CD4-positive, alpha-beta T cell treated with Interleukin-6 for 4 hours (primary cell): ENCODE data around the gene DCN.

Experiments used
- DNase-seq: peaks from one replicate; pipeline ENCODE4 v3.0.0-alpha.2; 2020; ENCODE audit warnings: mixed read lengths

Gene DCN

GRCh38 chr12:91133871-91134270 is 48.7 kb downstream of the DCN start:
- no peak for DNase-seq

- no peak for DNase-seq
These were observed 52.8 kb downstream of the DCN start for GRCh38 chr12:91129662-91130362.

GRCh38 chr12:91127751-91128150 is 54.9 kb downstream of the DCN start:
- no peak for DNase-seq

- DNase-seq = no peak
These were observed 55.3 kb downstream of the DCN start for GRCh38 chr12:91127306-91127705.

- DNase-seq = no peak
These were observed 56.1 kb downstream of the DCN start for GRCh38 chr12:91126516-91126915.

GRCh38 chr12:91123236-91123916 is 59.2 kb downstream of the DCN start:
- DNase-seq = no peak

- no peak for DNase-seq
These were observed 61.8 kb downstream of the DCN start for GRCh38 chr12:91120781-91121180.

- no peak for DNase-seq
These were observed 63.5 kb downstream of the DCN start for GRCh38 chr12:91119089-91119488.

GRCh38 chr12:91113621-91114020 is 69.0 kb downstream of the DCN start:
- DNase-seq = no peak

GRCh38 chr12:91111366-91112325 is 71.0 kb downstream of the DCN start, which contains the start of gene LUM:
LUM (minus strand) TSS chr12:91111494; CDS start chr12:91108979, 2,515 bp downstream.
- no peak for DNase-seq

- DNase-seq = no peak
These were observed 72.2 kb downstream of the DCN start for GRCh38 chr12:91110311-91110924.

GRCh38 chr12:91109581-91110310 is 72.9 kb downstream of the DCN start:
- DNase-seq = no peak

- DNase-seq = peak; percentile 10
These were observed 73.5 kb downstream of the DCN start for GRCh38 chr12:91109148-91109564.

GRCh38 chr12:91108196-91108755 is 74.3 kb downstream of the DCN start:
- DNase-seq = no peak

GRCh38 chr12:91106283-91106682 is 76.3 kb downstream of the DCN start:
- no peak for DNase-seq

GRCh38 chr12:91105807-91106206 is 76.8 kb downstream of the DCN start:
- no peak for DNase-seq

GRCh38 chr12:91104812-91105466 is 77.7 kb downstream of the DCN start:
- DNase-seq = no peak

GRCh38 chr12:91103624-91104023 is 79.0 kb downstream of the DCN start:
- no peak for DNase-seq

GRCh38 chr12:91103101-91103500 is 79.5 kb downstream of the DCN start:
- no peak for DNase-seq

GRCh38 chr12:91100906-91101305 is 81.7 kb downstream of the DCN start:
- DNase-seq = no peak

GRCh38 chr12:91099836-91100235 is 82.8 kb downstream of the DCN start:
- no peak for DNase-seq
